IMR-90 (cell line): ENCODE results near the gene MYADM.

Experiments used
- BHLHE40 ChIP-seq: fragments of 150-350 bp; IDR thresholded peaks from 2 replicates; pipeline ENCODE4 v1.6.1; 2016; ENCODE audit warnings: mild to moderate bottlenecking, low read depth, low read length
- CTCF ChIP-seq: conservative IDR thresholded peaks from 2 replicates; pipeline ENCODE4 v1.5.1; 2012; ENCODE audit warnings: mild to moderate bottlenecking, low read depth, low read length, improper control_type of control experiment
- NFE2L2 ChIP-seq: fragments of 150-350 bp; IDR thresholded peaks from 2 replicates; pipeline ENCODE4 v1.6.1; 2016; ENCODE audit warnings: low read depth, mild to moderate bottlenecking, low read length
- POLR2A ChIP-seq: IDR thresholded peaks from 2 replicates; pipeline ENCODE4 v1.6.1; 2012; ENCODE audit warnings: mild to moderate bottlenecking, low read depth, low read length
- RAD21 ChIP-seq: IDR thresholded peaks from 2 replicates; pipeline ENCODE4 v1.6.1; 2012; ENCODE audit warnings: low read length, improper control_type of control experiment
- RCOR1 ChIP-seq: IDR thresholded peaks from 2 replicates; pipeline ENCODE4 v1.6.1; 2012; ENCODE audit warnings: mild to moderate bottlenecking, low read length, improper control_type of control experiment; ENCODE audit not compliant: insufficient replicate concordance
- RFX5 ChIP-seq: IDR thresholded peaks from 2 replicates; pipeline ENCODE4 v1.8.0; 2012; ENCODE audit warnings: low read depth, mild to moderate bottlenecking, low read length, moderate library complexity
- SMC3 ChIP-seq: fragments of 150-350 bp; IDR thresholded peaks from 2 replicates; pipeline ENCODE4 v1.6.1; 2016; ENCODE audit warnings: low read depth, mild to moderate bottlenecking, antibody characterized with exemption, low read length, moderate library complexity
- USF2 ChIP-seq: fragments of 150-350 bp; IDR thresholded peaks from 2 replicates; pipeline ENCODE4 v1.6.1; 2017; ENCODE audit warnings: mild to moderate bottlenecking, antibody characterized with exemption, low read length, low read depth

- TF ChIP-seq CTCF, result no peak
- TF ChIP-seq POLR2A, result no peak
- TF ChIP-seq BHLHE40, result no peak
- no peak for TF ChIP-seq NFE2L2
- TF ChIP-seq USF2, result no peak
- TF ChIP-seq RFX5, result no peak
- no peak for TF ChIP-seq SMC3
- TF ChIP-seq RAD21, result no peak
- no peak for TF ChIP-seq RCOR1
Observed at GRCh38 chr19:53864308-53864836, 3.3 kb upstream of the MYADM start.
